Stimulated activated CD8-positive, alpha-beta memory T cell treated with anti-CD3 and anti-CD28 coated beads, Interleukin-4, amount 100 ng/mL, for 24 hours (primary cell): ENCODE results near the gene SAGE1.
"Not testable (repeated sequence)": the region's sequence is repeated elsewhere in the genome, so short reads cannot be mapped to it uniquely, and the experiment has no call there.

Source experiments
- DNase-seq: peaks from one replicate; pipeline ENCODE4 v3.0.0-alpha.2; 2020; ENCODE audit warnings: low read depth

SAGE1 gene, protein sequence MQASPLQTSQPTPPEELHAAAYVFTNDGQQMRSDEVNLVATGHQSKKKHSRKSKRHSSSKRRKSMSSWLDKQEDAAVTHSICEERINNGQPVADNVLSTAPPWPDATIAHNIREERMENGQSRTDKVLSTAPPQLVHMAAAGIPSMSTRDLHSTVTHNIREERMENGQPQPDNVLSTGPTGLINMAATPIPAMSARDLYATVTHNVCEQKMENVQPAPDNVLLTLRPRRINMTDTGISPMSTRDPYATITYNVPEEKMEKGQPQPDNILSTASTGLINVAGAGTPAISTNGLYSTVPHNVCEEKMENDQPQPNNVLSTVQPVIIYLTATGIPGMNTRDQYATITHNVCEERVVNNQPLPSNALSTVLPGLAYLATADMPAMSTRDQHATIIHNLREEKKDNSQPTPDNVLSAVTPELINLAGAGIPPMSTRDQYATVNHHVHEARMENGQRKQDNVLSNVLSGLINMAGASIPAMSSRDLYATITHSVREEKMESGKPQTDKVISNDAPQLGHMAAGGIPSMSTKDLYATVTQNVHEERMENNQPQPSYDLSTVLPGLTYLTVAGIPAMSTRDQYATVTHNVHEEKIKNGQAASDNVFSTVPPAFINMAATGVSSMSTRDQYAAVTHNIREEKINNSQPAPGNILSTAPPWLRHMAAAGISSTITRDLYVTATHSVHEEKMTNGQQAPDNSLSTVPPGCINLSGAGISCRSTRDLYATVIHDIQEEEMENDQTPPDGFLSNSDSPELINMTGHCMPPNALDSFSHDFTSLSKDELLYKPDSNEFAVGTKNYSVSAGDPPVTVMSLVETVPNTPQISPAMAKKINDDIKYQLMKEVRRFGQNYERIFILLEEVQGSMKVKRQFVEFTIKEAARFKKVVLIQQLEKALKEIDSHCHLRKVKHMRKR

DNA sequence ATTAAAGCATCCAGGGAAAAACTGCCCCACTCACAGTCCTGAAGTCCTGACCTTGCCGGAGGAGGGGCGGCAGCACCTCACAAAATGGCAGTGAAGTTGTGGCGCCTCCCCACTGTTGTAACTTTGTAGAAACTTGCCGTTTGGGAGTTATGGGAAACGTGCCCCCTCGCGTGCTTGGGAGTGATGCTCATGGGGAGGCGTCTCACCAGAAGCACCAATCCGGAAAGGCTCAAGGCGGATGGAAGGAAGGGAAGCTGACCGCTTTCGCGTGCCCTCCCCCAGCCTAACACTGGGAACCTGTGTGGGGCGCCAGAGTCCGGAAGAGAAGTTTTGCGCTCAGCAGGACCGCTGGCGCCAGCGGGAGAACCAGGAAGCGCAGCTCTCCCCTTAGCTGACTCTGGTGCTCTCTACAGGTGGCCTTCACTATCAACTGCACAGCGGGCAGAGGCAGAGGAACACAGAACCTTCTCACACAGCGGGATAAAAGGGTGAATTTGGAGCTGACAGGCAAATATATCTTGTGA, at the start of gene SAGE1, which contains the start of gene CT45A10:
Gene SAGE1 (plus strand): TSS at position 423 of the 524 bp plus-strand sequence. CDS start 2,527 bp downstream, outside the sequence.
Gene CT45A10 (minus strand): TSS at position 151 of the 524 bp plus-strand sequence. CDS start 8,100 bp downstream, outside the sequence.
- DNase-seq: no peak

DNA sequence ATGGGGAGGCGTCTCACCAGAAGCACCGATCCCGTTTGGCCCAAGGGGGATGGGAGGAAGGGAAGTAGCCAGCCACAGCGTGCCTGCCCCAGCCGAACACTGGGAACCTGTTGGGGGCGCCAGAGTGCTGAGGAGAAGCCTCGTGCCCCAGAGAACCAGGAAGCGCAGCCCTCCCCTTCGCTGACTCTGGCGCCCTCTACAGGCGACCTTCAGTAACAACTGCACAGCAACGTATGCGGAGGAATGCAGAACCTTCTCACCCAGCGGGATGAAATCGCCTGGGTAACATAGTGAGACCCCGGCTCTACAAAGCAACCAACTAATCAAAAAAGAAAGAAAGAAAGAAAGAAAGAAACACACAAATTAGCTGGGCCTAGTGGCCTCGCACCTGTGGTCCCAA, 39.1 kb upstream of the SAGE1 start, which contains the start of gene CT45A8:
Gene CT45A8 (minus strand): TSS at position 101 of the 400 bp plus-strand sequence. CDS start 3,755 bp downstream, outside the sequence.
- DNase-seq: not testable (repeated sequence)

DNA sequence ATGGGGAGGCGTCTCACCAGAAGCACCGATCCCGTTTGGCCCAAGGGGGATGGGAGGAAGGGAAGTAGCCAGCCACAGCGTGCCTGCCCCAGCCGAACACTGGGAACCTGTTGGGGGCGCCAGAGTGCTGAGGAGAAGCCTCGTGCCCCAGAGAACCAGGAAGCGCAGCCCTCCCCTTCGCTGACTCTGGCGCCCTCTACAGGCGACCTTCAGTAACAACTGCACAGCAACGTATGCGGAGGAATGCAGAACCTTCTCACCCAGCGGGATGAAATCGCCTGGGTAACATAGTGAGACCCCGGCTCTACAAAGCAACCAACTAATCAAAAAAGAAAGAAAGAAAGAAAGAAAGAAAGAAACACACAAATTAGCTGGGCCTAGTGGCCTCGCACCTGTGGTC, 21.8 kb upstream of the SAGE1 start, which contains the start of gene CT45A9:
Gene CT45A9 (minus strand): TSS at position 101 of the 400 bp plus-strand sequence. CDS start 3,751 bp downstream, outside the sequence.
- DNase-seq: not testable (repeated sequence)

DNA sequence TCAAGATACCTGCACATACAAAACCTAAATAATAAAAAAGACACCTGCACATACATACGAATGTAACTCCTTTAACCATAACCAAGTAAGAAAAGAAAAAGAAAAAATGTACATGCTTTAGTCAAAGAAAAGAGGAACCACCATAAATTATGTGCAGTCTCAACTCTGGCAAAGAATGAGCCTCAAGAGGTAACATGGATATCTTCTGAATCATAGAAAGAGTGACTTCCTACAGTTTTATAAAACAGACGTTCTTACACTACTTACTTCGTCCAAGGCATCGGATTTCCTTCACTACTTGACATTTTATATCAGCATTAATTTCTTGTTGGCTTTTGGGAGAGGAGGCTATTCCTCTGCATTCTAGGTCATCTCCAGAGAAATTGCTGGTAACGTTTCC, 10.8 kb upstream of the SAGE1 start:
- DNase-seq: not testable (repeated sequence)

DNA sequence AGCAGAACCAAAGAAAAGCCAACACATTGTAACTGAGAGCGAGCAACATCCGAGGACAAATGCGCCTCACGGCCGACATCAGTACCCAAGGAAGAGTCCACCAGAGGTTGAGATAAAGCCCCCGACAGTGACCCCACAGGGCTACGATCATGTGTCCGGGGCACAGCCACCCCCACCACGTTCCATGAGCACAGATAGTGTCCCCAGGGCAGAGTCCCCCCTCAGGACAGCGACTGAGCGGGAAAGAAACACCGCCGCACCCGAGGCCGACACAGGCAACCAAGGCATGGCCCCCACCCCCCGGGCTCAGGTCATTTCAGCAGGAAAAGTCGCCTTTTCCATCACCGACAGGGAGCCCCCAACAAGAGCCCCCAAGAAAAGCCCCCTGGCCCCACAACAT, 5.3 kb upstream of the SAGE1 start:
- DNase-seq: not testable (repeated sequence)

DNA sequence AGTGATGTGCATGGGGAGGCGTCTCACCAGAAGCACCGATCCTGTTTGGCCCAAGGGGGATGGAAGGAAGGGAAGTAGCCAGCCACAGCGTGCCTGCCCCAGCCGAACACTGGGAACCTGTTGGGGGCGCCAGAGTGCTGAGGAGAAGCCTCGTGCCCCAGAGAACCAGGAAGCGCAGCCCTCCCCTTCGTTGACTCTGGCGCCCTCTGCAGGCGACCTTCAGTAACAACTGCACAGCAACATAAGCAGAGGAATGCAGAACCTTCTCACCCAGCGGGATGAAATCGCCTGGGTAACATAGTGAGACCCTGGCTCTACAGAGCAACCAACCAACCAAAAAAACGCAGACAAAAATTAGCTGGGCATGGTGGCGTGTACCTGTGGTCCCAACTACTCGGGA, 4.5 kb upstream of the SAGE1 start:
- DNase-seq: not testable (repeated sequence)

DNA sequence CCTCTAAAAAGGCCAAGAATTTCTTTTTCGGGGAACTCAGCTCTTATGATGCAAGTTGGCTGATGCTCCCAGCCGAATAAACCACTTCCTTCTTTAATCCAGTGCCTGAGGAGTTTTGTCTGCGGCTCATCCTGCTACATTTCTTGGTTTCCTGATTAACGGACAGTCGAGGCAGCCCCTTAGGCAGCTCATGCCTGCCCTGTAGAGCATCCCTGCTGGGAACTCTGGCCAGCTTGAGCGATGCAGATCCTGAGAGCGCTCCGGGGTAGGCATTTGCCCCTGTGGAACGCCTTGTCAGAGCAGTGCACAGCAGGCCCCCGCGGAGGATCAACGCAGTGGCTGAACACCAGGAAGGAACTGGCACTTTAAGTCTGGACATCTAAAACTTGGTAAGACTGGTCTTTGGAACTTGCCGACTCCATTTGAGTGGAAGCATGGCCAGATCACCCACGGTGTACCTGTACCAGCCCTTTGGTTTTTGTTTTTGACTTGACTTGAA, 3.4 kb upstream of the SAGE1 start:
- no peak for DNase-seq

DNA sequence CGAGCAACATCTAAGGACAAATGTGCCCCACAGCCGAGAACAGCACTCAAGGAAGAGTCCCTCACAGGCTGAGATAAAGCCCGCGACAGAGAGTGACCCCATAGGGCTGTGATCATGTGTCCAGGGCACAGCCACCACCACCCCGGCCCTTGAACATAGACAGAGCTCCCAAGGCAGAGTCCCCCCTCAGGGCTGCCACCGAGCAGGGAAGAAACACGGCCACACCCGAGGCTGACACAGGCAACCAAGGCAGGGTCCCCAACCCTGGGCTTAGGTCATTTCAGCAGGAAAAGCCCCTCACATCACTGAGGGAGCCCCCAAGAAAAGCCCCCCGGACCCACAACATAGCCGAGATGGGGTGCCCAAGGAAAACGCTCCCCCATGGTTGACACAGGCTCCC, 735 bp upstream of the SAGE1 start:
- DNase-seq: no peak

DNA sequence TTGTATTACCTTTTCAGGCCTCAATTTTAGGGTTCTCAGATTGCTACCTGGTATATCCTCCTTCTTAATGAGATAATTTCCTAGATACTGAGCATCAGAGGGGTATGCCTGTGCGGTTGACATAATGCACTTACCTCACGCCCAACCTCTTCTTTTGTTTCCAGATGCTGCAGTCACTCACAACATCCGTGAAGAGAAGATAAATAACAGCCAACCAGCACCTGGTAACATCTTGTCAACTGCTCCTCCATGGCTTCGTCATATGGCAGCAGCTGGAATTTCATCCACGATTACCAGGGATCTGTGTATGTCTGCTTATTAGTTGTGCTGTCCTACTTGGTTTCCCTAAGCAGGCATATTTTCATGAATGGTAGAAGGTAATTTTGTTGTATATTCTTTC, 16.7 kb downstream of the SAGE1 start:
- no peak for DNase-seq

DNA sequence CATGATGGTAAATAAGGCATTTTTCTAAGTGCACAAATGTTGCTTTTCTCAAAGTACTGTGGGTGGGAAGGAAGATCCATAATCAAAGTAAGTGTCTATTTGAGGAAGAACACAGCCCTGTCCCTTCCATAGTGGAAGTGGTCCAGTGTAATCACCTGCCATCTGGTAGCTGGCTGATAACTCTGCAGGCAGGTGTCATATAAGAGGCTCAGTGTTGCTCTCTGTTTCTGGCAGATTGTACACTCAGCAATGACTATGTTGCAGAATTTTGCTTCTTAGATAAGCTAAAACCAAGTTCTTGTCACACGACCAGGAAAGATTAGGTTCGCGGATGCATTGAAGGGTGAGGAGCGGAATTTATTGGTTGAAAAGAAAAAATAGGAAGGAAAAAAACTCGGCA, 20.9 kb downstream of the SAGE1 start:
- DNase-seq: no peak

DNA sequence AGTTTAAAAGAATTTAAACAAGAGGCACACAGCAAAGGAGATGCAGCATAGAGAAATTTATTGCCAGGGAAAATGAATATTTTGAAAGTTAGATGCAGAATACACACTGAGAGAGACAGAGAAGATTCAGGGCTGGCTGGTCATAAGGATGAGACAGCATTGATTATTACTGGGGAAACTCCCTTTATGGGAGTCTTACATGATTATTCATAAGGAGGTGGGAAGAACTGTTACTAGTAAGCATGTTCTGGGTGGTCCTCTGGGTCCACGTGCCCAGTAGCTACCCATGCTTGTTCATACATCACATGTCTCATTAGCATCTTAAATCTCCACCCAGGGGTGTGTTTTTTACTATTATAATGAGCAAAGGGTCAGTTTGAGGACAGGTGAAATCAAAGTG, 27.0 kb downstream of the SAGE1 start:
- not testable (repeated sequence) for DNase-seq

DNA sequence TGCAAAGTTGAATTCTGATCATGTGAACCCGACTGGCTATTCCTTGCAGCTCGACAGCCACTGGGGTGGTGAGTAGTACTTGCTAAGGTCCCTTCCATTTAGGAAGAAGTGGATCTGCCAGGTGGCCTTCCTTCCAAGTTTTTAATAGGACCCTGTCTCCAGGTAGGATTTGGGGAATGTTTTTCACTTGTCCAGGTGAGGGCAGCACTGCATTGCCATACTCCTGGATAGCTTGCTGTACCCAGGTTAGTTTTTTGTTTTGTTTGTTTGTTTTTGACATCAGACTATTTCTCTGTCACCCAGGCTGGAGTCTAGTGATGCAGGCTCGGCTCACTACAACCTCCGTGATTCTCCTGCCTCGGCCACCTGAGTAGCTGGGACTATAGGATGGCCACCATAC, 29.8 kb downstream of the SAGE1 start:
- no peak for DNase-seq

DNA sequence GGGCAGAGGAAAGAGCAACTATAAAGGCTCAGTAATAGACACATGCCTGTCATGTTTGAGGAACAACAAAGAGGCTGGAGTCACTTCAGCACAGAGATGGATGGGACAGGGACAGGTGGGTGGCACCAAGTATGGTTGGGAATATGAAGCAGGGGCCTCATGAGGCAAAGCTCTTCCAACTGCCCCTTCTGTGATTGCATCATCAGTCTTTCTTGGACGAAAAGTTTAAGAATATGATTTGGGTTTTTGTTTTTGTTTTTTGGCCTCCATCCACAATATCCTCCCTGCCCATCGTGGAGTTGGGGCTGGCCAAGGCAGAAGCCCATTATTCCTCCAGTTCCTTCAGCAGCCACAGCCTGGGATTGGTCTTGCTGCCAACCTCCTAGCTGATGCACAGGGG, 34.4 kb downstream of the SAGE1 start:
- no peak for DNase-seq

DNA sequence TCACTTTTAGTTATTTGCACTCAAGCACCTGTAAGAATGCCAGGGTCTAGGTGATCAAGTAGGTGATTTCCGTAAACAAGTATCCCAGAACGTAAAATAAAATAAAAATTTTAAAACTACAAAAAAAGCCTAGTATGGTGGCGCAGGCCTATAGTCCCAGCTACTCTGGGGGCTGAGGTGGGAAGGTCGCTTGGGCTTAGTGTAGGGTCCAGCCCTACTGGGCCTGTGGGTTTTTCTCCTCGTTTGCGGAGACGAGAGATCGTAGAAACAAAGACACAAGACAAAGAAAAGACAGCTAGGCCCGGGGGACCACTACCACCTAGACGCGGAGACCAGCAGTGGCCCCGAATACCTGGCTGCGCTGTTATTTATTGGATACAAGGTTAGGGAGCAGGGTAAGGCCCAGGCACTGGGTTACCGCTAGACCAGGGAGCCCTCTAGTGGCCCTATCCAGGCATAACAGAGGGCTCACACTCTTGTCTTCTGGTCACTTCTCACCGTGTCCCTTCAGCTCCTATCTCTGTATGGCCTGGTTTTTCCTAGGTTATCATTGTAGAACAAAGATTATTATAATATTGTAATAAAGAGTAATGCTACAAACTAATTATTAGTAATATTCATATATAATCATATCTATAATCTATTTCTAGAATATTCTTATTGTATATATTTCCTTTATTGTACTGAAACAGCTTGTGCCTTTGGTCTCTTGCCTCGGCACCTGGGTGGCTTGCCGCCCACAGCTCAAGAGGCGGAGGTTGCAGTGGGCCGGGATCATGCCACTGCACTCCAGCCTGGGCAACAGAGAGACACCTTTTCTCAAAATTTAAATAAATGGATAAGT, 38.4 kb downstream of the SAGE1 start:
- DNase-seq: peak; percentile 37

DNA sequence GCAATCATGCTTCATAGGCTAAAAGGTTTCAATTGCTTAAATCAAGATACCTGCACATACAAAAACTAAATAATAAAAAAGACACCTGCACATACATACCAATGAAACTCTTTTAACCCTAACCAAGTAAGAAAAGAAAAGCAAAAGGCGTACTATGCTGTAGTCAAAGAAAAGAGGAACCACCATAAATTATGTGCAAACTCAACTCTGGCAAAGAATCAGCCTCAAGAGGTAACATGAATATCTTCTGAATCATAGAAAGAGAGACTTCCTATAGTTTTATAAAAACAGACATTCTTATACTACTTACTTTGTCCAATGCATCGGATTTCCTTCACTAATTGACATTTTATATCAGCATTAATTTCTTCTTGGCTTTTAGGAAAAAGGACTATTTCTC, 51.0 kb downstream of the SAGE1 start:
- no peak for DNase-seq

DNA sequence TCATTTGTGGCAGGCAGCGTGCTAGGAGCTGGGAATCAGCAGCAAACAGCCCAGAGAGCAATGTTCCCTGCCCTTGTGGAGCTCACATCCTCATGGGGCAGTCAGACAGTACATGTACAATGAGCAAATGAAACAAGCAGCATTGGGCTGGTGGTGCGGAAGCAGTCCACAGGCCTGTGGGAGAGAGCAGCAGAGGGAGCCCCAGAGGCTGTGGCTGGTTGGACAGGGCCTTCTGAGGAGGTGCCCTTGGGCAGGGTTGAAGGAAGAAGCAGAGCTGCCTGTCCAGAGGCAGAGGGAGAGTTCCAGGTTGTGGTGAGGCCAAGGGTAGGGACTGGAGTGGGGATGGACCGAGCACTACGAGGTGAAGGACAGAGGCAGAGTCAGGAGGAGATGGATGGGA, 57.8 kb downstream of the SAGE1 start:
- no peak for DNase-seq
